ENCODE data around the gene REXO5. TPM values are rescaled to one million over a fixed set of nuclear protein-coding genes. Genes with fewer than 3 reads are reported as not detected.
A peak's percentile ranks its signal among the peaks of the same experiment; 100 is the strongest.

The REXO5 gene
- total RNA-seq, 1 experiment from 2014 or later = 6.7 TPM

DNA sequence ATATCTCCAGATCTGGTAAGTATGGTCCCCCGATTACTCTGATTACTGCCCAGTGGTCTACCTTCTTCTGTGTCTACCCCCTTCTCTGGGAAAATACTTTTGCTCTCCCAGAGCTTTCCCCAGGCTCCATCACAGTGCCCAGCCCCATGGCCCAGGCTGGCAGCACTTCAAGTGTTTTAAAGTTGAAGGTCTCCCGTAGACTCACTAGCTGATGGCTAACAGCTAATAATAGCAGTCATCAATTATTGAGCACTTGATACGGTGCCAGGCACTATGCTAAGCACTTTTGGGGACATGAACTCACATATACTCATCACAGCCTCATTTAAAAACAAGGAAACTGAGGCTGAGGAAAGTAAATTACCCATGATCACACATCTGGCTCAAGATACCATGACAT is 60.5 kb downstream of the REXO5 start:
- Mint-ChIP-seq H3K36me3 (ENCODE audit: insufficient read depth in 1 of 3, low read depth in 3 of 3) (peaks cover 6 to 13% (median 12%) of the 10 kb centered on the region in 3 experiments), H3K9me3 (no peaks in the 10 kb centered on the region), H3K27me3 (ENCODE audit: low read depth) (no peaks in the 10 kb centered on the region), H3K27ac (peak overlapping the region in 2 of 3 experiments; percentile 74 to 85; a peak in 3 of 7 replicates), H3K4me3 (no peak overlapping the region), H3K4me1 (peaks cover 28 to 31% of the 10 kb centered on the region in 2 experiments)
- Histone ChIP-seq H3K79me2 (ENCODE audit: insufficient read depth, low read length) (peaks cover 3% of the 10 kb centered on the region; the same call in 1 of the 2 replicates), H4K91ac (ENCODE audit: insufficient read length, low read depth, low read length) (no peak overlapping the region), H3K9ac (ENCODE audit: extremely low read depth, insufficient read length, low read length) (no peak overlapping the region), H3K27me3 (ENCODE audit: insufficient read depth, low read length) (no peaks in the 10 kb centered on the region), H4K8ac (replicated peaks; ENCODE audit: insufficient read length, low read depth, low read length) (no peak overlapping the region), H2BK20ac (ENCODE audit: low read depth, low read length, poor library complexity, severe bottlenecking) (no peak overlapping the region), H3T11ph (ENCODE audit: low read length) (no peak overlapping the region), H4K5ac (ENCODE audit: insufficient read length, low read depth, low read length) (no peak overlapping the region), H2AFZ (ENCODE audit: low read length) (no peak overlapping the region), H3K18ac (ENCODE audit: insufficient read length, low read depth, low read length) (no peak overlapping the region), H3K23ac (ENCODE audit: insufficient read length, low read depth, low read length) (no peak overlapping the region), H3K23me2 (ENCODE audit: insufficient read length, low read depth, low read length, poor library complexity, severe bottlenecking) (no peaks in the 10 kb centered on the region), H3K4me2 (ENCODE audit: insufficient read depth, insufficient read length, low read length) (no peak overlapping the region), H3K79me1 (ENCODE audit: insufficient read depth, low read depth, low read length, poor library complexity, severe bottlenecking) (peaks cover 11% of the 10 kb centered on the region), H2AK5ac (ENCODE audit: insufficient read length, low read length) (no peak overlapping the region), H3K4ac (ENCODE audit: low read depth, low read length) (no peak overlapping the region), H2BK120ac (ENCODE audit: low read depth, low read length, poor library complexity, severe bottlenecking) (no peak overlapping the region), H2BK12ac (ENCODE audit: insufficient read length, low read depth, low read length) (no peak overlapping the region), H3K9me3 (ENCODE audit: control insufficient read depth, low read depth, low read length) (no peaks in the 10 kb centered on the region), H2BK15ac (ENCODE audit: low read depth, low read length) (no peak overlapping the region), H4K20me1 (ENCODE audit: control insufficient read depth, insufficient read depth, insufficient read length) (no peaks in the 10 kb centered on the region), H3K14ac (ENCODE audit: insufficient read depth, low read length) (no peak overlapping the region), H3K27ac (ENCODE audit: insufficient read length, low read depth, low read length) (no peak overlapping the region), H3K4me1 (ENCODE audit: insufficient read depth, low read length) (peaks cover 3% of the 10 kb centered on the region; the same call in 1 of the 2 replicates), H3K56ac (ENCODE audit: insufficient read length, low read depth, low read length) (no peak overlapping the region), H2BK5ac (ENCODE audit: insufficient read length, low read length) (no peak overlapping the region)
- DNase-seq = no peak
- TF ChIP-seq, protein P1, sequence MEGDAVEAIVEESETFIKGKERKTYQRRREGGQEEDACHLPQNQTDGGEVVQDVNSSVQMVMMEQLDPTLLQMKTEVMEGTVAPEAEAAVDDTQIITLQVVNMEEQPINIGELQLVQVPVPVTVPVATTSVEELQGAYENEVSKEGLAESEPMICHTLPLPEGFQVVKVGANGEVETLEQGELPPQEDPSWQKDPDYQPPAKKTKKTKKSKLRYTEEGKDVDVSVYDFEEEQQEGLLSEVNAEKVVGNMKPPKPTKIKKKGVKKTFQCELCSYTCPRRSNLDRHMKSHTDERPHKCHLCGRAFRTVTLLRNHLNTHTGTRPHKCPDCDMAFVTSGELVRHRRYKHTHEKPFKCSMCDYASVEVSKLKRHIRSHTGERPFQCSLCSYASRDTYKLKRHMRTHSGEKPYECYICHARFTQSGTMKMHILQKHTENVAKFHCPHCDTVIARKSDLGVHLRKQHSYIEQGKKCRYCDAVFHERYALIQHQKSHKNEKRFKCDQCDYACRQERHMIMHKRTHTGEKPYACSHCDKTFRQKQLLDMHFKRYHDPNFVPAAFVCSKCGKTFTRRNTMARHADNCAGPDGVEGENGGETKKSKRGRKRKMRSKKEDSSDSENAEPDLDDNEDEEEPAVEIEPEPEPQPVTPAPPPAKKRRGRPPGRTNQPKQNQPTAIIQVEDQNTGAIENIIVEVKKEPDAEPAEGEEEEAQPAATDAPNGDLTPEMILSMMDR (conservative IDR thresholded peaks at IDR 0.05) = no peak
- no CpG with 5 or more reads among the region's 3 CpGs for WGBS (ENCODE audit: extremely low coverage, insufficient read length, low lambda C conversion rate)

Measured in H9 (cell line).